Neural cell (in vitro differentiated cells): ENCODE results near the gene NFX1. TPM values are rescaled to one million over a fixed set of nuclear protein-coding genes. Genes with fewer than 3 reads are reported as not detected.

Experiments
- H2AFZ ChIP-seq: fragments of 200-600, 300-800 bp; sonication (generic), shearing (Covaris generic); 2 replicates; pipeline ENCODE4 v1.6.0; 2014; ENCODE audit warnings: low read depth, mild to moderate bottlenecking, antibody characterized with exemption, low read length, moderate library complexity
- H3F3A ChIP-seq: fragments of 200-600 bp; shearing (Covaris generic); 2 replicates; pipeline ENCODE4 v1.6.1; 2016; ENCODE audit warnings: mild to moderate bottlenecking, moderate library complexity, mixed read lengths, antibody characterized with exemption, low read length; ENCODE audit not compliant: insufficient read depth, poor library complexity, severe bottlenecking
- H3K27ac ChIP-seq: fragments of 200-600, 300-800 bp; sonication (generic), shearing (Covaris generic); 2 replicates; pipeline ENCODE4 v1.5.1; 2014; ENCODE audit warnings: mild to moderate bottlenecking, low read length, moderate library complexity
- H3K27me3 ChIP-seq: fragments of 300-800, 200-600 bp; sonication (generic), shearing (Covaris generic); 2 replicates; pipeline ENCODE4 v1.6.0; 2014; ENCODE audit warnings: mild to moderate bottlenecking, low read depth, low read length, moderate library complexity; ENCODE audit not compliant: insufficient read depth
- H3K36me3 ChIP-seq: fragments of 300-800, 200-600 bp; sonication (generic), shearing (Covaris generic); 2 replicates; pipeline ENCODE4 v1.5.1; 2014; ENCODE audit warnings: mild to moderate bottlenecking, antibody characterized with exemption, low read length, moderate library complexity; ENCODE audit not compliant: insufficient read depth
- H3K4me2 ChIP-seq: fragments of 300-800, 200-600 bp; sonication (generic), shearing (Covaris generic); 2 replicates; pipeline ENCODE4 v1.6.0; 2014; ENCODE audit warnings: mild to moderate bottlenecking, low read length
- H3K4me3 ChIP-seq: fragments of 300-800, 200-600 bp; sonication (generic), shearing (Covaris generic); 2 replicates; pipeline ENCODE4 v1.5.1; 2014; ENCODE audit warnings: mild to moderate bottlenecking, low read length, moderate library complexity
- H3K79me2 ChIP-seq: fragments of 200-600 bp; shearing (Covaris generic); replicated peaks from 2 replicates; pipeline ENCODE4 v1.6.0; 2014; ENCODE audit warnings: mild to moderate bottlenecking, low read length, moderate library complexity; ENCODE audit not compliant: insufficient read depth
- H3K9ac ChIP-seq: fragments of 300-800, 200-600 bp; sonication (generic), shearing (Covaris generic); 2 replicates; pipeline ENCODE4 v1.6.1; 2016; ENCODE audit warnings: mild to moderate bottlenecking, low read length, mixed read lengths
- H3K9me2 ChIP-seq: fragments of 200-600 bp; shearing (Covaris generic); 2 replicates; pipeline ENCODE4 v1.6.1; 2016; ENCODE audit warnings: mild to moderate bottlenecking, low read length, mixed read lengths; ENCODE audit not compliant: insufficient read depth
- H3K9me3 ChIP-seq: fragments of 200-600, 300-800 bp; sonication (generic), shearing (Covaris generic); 2 replicates; pipeline ENCODE4 v1.6.1; 2016; ENCODE audit warnings: mild to moderate bottlenecking, mixed run types, low read length, moderate library complexity, mixed read lengths
- H4K20me1 ChIP-seq: fragments of 200-600 bp; shearing (Covaris generic); 2 replicates; pipeline ENCODE4 v1.6.1; 2016; ENCODE audit warnings: mild to moderate bottlenecking, mixed run types; ENCODE audit not compliant: insufficient read depth
- CTCF ChIP-seq: fragments of 450-650 bp; IDR thresholded peaks from 2 replicates; pipeline ENCODE4 v1.5.1; 2014; ENCODE audit warnings: antibody characterized with exemption, mild to moderate bottlenecking, moderate library complexity; ENCODE audit not compliant: poor library complexity, severe bottlenecking
- EP300 ChIP-seq: fragments of 450-650 bp; conservative IDR thresholded peaks from 2 replicates; pipeline ENCODE4 v1.6.1; 2014; ENCODE audit warnings: antibody characterized with exemption, mild to moderate bottlenecking, moderate library complexity; ENCODE audit not compliant: poor library complexity, severe bottlenecking
- EZH2 ChIP-seq: fragments of 200-600, 300-800 bp; shearing (Covaris generic), sonication (generic); IDR thresholded peaks from 2 replicates; pipeline ENCODE4 v1.6.1; 2014; ENCODE audit warnings: antibody characterized with exemption, low read length, borderline replicate concordance, mild to moderate bottlenecking; ENCODE audit not compliant: insufficient read depth, poor library complexity, severe bottlenecking
- MXI1 ChIP-seq: fragments of 450-650 bp; conservative IDR thresholded peaks from 2 replicates; pipeline ENCODE4 v1.6.1; 2014; ENCODE audit warnings: antibody characterized with exemption, mild to moderate bottlenecking; ENCODE audit not compliant: poor library complexity, severe bottlenecking
- POLR2AphosphoS5 ChIP-seq: IDR thresholded peaks from 2 replicates; pipeline ENCODE4 v1.6.1; 2012
- RAD21 ChIP-seq: fragments of 450-650 bp; conservative IDR thresholded peaks from 2 replicates; pipeline ENCODE4 v1.6.1; 2014; ENCODE audit warnings: antibody characterized with exemption, mild to moderate bottlenecking, moderate library complexity
- SMC3 ChIP-seq: fragments of 450-650 bp; conservative IDR thresholded peaks from 2 replicates; pipeline ENCODE4 v1.6.1; 2014; ENCODE audit warnings: antibody characterized with exemption, mild to moderate bottlenecking, moderate library complexity; ENCODE audit not compliant: poor library complexity
- TAF1 ChIP-seq: IDR thresholded peaks from 2 replicates; pipeline ENCODE4 v1.6.1; 2012; ENCODE audit warnings: low read depth
- polyA plus RNA-seq: library from polyadenylated mRNA; depleted of rRNA; stranded (reverse); fragments of >200 nt; gene quantifications from 2 replicates; pipeline ENCODE4 v1.2.3, GENCODE V29; 2014
- TF ChIP-seq, protein P1 (sequence below): IDR thresholded peaks from 2 replicates; pipeline ENCODE4 v1.6.1; 2012; ENCODE audit warnings: borderline replicate concordance

Gene NFX1
- polyA plus RNA-seq, 1 donor from 2014 or later: 14.7 TPM

GRCh38 chr9:33329979-33330378 is 39.7 kb downstream of the NFX1 start:
- Histone ChIP-seq H3K9me2 (no peaks in the 10 kb centered on the region), H4K20me1 (no peaks in the 10 kb centered on the region), H2AFZ (no peak overlapping the region), H3K27ac (no peak overlapping the region), H3K4me2 (no peak overlapping the region), H3K27me3 (no peaks in the 10 kb centered on the region), H3K79me2 (no peaks in the 10 kb centered on the region), H3K36me3 (peaks cover 4% of the 10 kb centered on the region), H3K9ac (no peak overlapping the region), H3K4me3 (no peak overlapping the region), H3F3A (no peaks in the 10 kb centered on the region), H3K9me3 (no peaks in the 10 kb centered on the region)
- TF ChIP-seq RAD21 (no peak), CTCF (no peak), SMC3 (no peak), POLR2AphosphoS5 (no peak), MXI1 (no peak), TAF1 (no peak), EZH2 (no peak), EP300 (no peak)
- TF ChIP-seq, protein P1, sequence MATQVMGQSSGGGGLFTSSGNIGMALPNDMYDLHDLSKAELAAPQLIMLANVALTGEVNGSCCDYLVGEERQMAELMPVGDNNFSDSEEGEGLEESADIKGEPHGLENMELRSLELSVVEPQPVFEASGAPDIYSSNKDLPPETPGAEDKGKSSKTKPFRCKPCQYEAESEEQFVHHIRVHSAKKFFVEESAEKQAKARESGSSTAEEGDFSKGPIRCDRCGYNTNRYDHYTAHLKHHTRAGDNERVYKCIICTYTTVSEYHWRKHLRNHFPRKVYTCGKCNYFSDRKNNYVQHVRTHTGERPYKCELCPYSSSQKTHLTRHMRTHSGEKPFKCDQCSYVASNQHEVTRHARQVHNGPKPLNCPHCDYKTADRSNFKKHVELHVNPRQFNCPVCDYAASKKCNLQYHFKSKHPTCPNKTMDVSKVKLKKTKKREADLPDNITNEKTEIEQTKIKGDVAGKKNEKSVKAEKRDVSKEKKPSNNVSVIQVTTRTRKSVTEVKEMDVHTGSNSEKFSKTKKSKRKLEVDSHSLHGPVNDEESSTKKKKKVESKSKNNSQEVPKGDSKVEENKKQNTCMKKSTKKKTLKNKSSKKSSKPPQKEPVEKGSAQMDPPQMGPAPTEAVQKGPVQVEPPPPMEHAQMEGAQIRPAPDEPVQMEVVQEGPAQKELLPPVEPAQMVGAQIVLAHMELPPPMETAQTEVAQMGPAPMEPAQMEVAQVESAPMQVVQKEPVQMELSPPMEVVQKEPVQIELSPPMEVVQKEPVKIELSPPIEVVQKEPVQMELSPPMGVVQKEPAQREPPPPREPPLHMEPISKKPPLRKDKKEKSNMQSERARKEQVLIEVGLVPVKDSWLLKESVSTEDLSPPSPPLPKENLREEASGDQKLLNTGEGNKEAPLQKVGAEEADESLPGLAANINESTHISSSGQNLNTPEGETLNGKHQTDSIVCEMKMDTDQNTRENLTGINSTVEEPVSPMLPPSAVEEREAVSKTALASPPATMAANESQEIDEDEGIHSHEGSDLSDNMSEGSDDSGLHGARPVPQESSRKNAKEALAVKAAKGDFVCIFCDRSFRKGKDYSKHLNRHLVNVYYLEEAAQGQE: no peak

- H3K79me2 ChIP-seq: no peaks in the 10 kb centered on the region
- H3K27ac ChIP-seq: no peak overlapping the region
- H3K27me3 ChIP-seq: no peaks in the 10 kb centered on the region
- no peak overlapping the region for H3K4me2 ChIP-seq
- H3K4me3 ChIP-seq: no peak overlapping the region
- no peak overlapping the region for H3K9ac ChIP-seq
- no peak overlapping the region for H2AFZ ChIP-seq
- H3K36me3 ChIP-seq: peaks cover 4% of the 10 kb centered on the region
- no peaks in the 10 kb centered on the region for H4K20me1 ChIP-seq
- no peaks in the 10 kb centered on the region for H3K9me2 ChIP-seq
- no peaks in the 10 kb centered on the region for H3K9me3 ChIP-seq
- H3F3A ChIP-seq: no peaks in the 10 kb centered on the region
- TF ChIP-seq POLR2AphosphoS5 (no peak), TAF1 (no peak), EZH2 (no peak), MXI1 (no peak), RAD21 (no peak), CTCF (no peak), SMC3 (no peak)
- TF ChIP-seq, protein P1: no peak
Observed at GRCh38 chr9:33331377-33331891, 41.1 kb downstream of the NFX1 start.
